ENCODE measurements around the gene UMODL1.
"Not testable (repeated sequence)": the region's sequence is repeated elsewhere in the genome, so short reads cannot be mapped to it uniquely, and the experiment has no call there.

Gene UMODL1

DNA sequence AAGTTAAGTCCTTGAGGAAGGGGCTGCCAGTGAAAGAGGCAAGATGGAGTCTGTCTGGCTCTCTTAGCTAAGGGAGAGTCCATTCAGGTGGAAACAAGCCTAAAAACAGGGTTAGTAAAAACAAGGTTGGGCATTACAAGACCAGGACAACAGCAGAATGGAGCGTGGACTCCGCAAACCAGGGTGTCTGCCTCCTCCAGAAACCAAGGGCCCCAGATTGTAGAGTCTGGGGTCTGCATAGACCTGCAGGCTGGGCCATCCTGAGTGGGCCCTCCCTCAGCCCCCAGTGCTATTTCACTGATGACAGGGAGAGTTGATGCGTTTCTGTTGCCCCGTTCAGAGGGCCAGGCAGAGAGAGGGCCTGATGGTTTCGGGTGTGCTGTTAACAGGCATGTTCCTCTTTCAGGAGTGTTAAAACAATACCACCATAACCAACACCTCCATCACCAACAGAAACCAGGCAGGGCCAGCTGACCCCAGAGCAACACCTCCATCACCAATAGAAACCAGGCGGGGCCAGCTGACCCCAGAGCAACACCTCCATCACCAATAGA, 6.6 kb downstream of the UMODL1 start:
- in situ Hi-C loops (cut with HindIII; ENCODE audit: low sequenced_read_pairs): not testable (repeated sequence)

DNA sequence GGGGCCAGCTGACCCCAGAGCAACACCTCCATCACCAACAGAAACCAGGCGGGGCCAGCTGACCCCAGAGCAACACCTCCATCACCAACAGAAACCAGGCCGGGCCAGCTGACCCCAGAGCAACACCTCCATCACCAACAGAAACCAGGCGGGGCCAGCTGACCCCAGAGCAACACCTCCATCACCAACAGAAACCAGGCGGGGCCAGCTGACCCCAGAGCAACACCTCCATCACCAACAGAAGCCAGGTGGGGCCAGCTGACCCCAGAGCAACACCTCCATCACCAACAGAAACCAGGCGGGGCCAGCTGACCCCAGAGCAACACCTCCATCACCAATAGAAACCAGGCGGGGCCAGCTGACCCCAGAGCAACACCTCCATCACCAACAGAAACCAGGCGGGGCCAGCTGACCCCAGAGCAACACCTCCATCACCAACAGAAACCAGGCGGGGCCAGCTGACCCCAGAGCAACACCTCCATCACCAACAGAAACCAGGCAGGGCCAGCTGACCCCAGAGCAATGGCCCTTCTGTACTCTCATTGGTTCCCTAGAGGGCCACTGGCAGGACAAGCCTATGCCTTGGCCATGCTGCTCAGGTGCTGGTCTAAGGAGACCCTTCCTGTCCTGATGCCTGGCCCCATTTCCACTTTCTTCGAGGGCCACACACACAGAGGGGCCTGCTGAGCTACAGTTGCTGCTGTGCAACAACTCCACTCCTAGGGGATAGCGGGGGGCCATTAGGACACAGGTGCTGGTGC, 7.3 kb downstream of the UMODL1 start:
- in situ Hi-C loops (cut with HindIII; ENCODE audit: low sequenced_read_pairs): not testable (repeated sequence)

DNA sequence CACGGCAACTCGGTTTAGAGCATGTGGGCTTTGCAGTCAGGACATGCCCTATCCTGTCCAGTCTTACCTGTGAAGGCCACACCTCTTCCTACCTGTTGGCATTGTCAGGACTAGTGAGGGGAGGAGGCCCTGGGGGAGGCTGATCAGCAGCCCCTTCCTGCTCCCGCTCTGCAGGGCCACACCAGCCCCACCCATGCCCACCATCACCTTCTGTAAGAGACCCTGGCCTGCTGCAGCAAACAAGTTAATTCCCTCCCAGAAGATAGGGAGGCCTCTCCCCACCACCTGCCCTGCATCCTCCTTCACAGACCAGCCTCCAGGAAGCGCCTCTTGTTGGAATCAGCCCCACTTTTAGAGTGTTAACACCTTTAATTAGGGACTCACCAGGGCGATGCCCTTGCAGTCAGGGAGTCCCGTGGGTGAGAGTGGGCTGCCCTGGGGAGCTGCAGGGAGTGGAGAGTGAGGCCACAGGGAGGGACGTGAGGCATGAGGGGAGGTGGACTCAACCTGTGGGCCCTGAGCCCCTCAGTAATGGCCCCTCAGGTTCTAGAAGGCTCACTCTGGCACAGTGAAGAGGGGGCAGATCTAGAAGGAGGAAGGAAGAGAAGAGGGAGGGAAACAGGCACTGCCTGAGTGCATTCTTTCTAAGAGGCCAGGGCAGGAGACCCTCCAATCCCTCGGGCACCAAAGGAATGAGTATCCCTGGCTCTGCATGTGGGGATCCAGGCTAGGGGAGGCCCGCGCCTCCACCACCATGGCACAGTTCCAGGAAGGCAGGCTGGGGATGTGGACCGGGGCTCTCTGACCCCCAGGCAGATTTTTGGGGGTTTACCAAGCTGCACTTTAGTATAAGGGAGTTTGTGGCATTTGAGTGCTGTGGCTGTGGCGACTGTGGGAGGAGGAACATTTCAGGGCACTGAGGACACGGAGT, 8.2 kb downstream of the UMODL1 start:
- in situ Hi-C loops (cut with HindIII; ENCODE audit: low sequenced_read_pairs): no loop called here

DNA sequence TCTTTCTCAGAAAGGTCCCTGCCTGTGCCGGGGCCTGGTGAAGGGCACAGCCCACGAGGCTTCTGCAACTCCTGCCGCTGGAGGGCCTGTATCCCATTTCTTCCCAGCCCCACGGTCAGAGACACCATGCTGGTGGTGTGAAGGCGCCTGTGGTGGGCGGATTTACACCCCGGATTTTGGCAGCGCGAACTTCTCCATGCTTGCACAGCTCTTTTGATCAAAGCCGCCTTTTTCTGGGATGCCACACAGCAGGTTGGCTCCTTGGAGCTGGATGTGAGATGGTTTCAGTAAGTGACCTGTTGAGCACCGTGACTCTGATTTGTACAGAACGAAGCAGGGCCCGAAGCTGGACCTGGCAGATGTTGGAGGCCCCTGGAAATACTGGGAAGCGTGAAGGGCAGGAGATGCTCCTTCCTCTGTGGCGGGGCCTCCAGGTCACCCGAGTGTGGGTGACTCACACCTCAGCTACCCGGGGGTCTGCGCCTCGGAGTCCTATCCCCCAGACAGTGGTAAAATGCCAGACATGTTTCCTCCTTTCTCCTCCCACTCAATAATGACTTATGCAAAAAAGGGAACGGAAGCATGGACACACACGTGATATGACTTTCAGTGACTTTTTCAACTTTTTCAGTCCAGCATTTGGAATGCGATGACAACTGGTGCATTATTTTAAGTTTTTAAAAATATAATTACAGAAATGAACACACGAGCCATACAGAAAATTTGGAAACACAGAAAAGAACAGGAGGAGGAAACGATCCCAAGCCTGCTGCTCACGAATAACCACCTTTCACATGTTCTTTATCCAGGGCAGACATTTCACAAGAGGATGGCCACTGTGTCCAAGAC, 9.0 kb downstream of the UMODL1 start:
- in situ Hi-C loops (cut with HindIII; ENCODE audit: low sequenced_read_pairs): no loop called here

DNA sequence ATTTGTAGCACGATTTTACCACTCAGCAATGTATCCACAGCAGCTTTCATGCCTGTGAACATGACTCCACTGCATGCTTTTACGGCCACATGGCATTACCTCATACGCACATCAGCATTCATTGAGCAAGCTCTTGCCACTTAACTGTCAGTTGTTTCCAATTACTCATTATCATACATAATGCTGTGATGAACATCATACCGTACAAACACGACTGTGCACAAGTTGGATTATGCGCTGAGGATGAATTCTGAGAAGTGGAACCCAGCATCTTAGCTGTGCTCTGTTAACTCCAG, 9.6 kb downstream of the UMODL1 start:
- in situ Hi-C loops (cut with HindIII; ENCODE audit: low sequenced_read_pairs): no loop called here

- in situ Hi-C loops (cut with HindIII; ENCODE audit: low sequenced_read_pairs): no loop called here
These were observed 10.0 kb downstream of the UMODL1 start for GRCh38 chr21:42081138-42081537.

DNA sequence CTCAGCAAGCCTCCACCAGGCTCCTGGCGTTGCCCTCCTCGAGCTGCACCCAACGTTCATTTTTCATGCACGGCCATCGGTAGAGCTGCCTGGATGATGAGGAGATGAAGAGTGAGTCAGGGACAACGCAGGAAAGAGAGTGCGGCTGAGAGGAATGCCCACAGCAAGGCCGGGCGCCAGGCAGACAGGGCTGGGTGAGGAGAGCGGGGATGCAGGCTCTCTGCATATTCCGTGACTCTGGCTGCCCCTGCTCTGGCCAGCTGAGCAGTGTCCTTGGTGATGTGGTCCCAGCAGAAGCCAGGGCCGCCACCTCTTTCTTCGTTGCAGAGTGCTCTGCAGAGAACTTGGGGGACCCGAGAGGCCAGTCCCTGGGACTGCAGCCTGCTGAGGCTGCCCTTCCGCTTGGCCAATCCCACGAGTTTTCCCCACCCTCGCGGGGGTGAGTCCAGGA, 10.8 kb downstream of the UMODL1 start:
- in situ Hi-C loops (cut with HindIII; ENCODE audit: low sequenced_read_pairs): no loop called here

- in situ Hi-C loops (cut with HindIII; ENCODE audit: low sequenced_read_pairs): no loop called here
These were observed 11.6 kb downstream of the UMODL1 start for GRCh38 chr21:42082501-42083360.

- in situ Hi-C loops (cut with HindIII; ENCODE audit: low sequenced_read_pairs): no loop called here
These were observed 12.2 kb downstream of the UMODL1 start for GRCh38 chr21:42083361-42083690.

DNA sequence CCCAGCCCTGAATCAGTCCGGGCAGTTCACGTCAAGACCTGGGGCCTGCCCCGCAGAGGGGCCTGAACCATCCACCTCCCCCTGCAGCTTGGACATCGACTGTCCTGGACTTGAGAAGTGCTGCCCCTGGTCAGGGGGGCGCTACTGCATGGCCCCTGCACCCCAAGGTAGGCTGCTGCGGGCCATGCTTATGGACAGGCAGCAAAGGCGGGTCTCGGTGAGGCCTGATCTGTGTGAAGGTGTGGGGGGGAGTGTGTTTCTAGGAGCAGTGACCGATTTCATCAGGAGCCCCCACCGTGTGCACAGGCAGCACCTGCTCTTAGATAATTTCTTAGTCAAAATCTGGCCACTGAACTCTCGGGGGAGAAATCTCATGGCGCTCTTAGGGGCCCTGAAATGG, 13.0 kb downstream of the UMODL1 start:
- in situ Hi-C loops (cut with HindIII; ENCODE audit: low sequenced_read_pairs): no loop called here

- in situ Hi-C loops (cut with HindIII; ENCODE audit: low sequenced_read_pairs): no loop called here
These were observed 14.3 kb downstream of the UMODL1 start for GRCh38 chr21:42085246-42086077.

DNA sequence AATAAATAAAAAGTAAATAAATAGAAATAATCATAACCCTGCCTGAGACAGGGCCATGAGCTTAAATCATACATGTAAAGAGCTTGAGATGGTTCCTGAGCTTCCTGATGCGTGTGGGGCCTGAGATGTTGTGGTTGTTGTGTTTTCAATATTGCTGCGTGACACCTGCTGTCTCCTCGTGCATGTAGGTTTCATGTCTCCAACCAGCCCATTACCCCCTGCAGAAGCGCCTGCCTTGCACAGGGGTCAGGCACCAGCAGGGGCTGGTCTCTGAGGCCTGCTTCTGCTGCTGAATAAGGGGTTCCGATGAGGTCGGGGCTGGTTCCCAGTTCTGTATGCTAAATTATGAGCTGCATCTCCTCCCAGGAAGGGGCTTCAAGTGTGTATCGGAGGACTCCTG, 15.9 kb downstream of the UMODL1 start:
- in situ Hi-C loops (cut with HindIII; ENCODE audit: low sequenced_read_pairs): no loop called here

- in situ Hi-C loops (cut with HindIII; ENCODE audit: low sequenced_read_pairs): no loop called here
These were observed 17.0 kb downstream of the UMODL1 start for GRCh38 chr21:42088148-42088547.

DNA sequence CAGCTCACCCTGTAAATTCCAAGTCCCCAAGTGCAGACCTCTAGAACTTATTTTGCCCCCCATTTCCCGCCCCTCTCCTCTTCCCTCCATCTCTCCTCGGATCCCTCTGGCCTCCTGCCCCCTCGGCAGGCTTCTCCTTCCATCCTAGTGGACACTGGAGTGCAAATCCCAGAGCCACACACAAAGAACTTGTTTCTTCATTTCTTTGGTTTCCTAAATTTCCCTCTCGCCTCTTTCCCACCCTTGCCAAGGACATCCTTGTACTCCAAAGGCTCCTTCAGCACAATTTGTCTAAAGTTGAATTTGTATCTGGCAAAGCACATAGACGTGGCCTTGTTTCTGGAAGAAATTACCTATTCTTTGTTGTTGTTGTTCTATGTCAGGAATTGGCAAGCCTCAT, 17.5 kb downstream of the UMODL1 start:
- in situ Hi-C loops (cut with HindIII; ENCODE audit: low sequenced_read_pairs): no loop called here

DNA sequence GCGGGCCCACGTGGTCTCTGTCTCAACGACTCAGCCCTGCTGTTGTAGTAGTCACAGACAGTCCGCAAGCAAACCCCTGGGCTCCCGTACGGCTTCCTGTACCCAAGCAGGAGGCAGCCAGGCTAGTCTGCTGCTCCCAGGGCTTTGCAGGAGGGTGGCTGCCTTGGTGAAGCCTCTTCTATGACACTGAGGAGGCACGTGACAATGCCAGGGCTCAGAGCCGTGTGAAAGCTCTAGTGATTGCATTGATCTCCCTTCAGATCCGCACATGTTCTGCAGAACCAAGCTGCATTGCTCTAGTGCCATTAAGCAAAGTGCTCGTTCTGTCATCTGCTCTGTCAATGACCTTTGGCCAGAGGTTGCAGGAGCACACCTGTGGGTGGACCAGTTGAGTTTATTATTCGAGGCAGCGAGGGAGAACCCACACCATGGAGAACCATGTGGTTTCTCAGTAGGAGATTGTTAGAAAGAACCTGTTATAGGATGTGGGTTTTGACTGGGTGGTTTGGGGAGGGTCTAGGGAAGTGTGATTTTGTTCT, 18.0 kb downstream of the UMODL1 start:
- in situ Hi-C loops (cut with HindIII; ENCODE audit: low sequenced_read_pairs): no loop called here

- in situ Hi-C loops (cut with HindIII; ENCODE audit: low sequenced_read_pairs): no loop called here
These were observed 18.7 kb downstream of the UMODL1 start for GRCh38 chr21:42089665-42090310.

DNA sequence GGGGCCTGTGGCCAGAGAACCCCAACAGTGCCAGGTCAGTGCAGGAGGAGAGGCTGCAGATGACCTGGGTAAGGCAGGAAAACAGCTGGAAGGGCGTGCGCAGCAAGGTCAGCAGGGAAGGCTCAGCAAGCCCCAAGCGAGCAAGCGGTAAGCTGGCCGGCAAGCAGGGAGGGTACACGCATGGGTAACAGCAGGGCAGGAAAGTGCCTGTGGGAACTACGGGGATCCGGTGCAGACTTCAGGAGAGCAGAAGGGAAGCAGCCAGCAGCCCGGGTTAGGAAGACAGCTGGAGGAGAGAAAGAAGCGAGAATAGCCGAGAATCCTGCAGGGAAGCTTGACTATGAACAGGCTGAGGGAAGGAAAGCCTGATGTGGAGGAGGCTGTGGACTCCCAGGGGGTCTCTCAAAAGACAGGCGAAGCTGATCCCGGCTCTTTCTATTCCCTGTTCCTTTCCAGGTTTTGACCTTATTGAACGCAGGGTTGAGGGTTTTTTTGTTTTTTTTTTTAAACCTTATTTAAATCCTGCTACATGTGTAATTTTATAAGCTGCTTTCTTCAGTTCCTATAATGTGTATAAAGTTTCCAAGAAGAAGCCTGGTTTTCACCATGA, 20.9 kb downstream of the UMODL1 start:
- in situ Hi-C loops (cut with HindIII; ENCODE audit: low sequenced_read_pairs): no loop called here

DNA sequence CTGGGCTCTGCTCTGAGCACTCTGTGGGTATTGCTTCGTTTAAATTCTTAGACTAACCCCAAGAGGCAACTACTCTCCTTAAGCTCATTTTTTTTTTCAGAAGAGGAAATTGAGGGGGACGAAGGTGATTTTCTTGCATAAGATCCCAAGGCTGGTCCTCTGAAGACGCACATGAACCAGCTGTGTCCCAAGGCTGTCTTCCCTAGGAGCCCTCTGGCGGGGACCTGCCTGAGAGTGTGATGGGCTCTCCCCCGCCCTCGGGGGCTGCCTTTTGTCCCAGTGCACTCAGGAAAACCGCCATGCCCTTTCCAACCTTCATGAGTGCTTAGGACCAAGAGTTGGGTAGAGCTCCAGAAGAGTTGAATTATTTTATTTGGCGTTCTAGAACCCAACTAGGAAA, 21.7 kb downstream of the UMODL1 start:
- in situ Hi-C loops (cut with HindIII; ENCODE audit: low sequenced_read_pairs): no loop called here
